GM21381 (cell line): Measurements from ENCODE around the gene TBXAS1.

Experiments
- ATAC-seq: cut with Tn5 transposase; IDR thresholded peaks from one replicate; pipeline ENCODE4 v1.9.1; 2021; ENCODE audit warnings: mild to moderate bottlenecking, moderate library complexity; ENCODE audit not compliant: unreplicated experiment

The TBXAS1 gene

DNA sequence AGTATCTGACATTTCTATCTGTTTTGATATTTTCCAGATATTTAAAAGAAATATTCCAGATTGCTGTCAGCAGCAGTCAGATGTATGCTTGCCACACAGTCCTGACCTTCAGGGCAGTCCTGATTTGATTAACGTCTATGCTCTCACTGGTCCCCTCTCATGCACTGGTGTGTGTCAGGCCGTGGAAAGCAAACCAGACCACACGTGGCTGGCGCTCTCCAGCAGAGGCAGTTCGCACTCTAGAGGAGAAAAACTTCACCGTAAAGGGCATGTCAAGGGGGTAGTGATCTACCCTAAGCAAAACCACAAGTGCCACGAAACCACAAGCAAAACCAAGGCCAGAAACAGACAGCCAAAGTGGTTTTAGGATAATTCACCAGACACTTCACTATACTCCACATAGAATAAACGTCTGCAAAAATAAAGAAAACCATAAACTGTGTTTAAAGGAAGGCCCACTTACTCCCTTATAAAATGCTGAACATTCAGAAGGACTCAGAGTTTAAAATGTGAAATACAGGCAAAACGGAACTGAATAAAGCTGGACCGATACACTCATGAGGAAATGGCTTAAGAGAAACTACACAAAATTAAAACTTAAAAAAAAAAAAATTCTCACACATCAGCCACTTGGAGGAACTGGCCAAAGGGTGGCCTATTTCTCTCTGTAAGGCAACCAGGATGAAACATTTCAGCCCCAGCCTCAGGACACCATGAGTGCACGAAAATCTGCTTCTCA is 207.3 kb downstream of the TBXAS1 start:
- peak; percentile 64 for ATAC-seq

DNA sequence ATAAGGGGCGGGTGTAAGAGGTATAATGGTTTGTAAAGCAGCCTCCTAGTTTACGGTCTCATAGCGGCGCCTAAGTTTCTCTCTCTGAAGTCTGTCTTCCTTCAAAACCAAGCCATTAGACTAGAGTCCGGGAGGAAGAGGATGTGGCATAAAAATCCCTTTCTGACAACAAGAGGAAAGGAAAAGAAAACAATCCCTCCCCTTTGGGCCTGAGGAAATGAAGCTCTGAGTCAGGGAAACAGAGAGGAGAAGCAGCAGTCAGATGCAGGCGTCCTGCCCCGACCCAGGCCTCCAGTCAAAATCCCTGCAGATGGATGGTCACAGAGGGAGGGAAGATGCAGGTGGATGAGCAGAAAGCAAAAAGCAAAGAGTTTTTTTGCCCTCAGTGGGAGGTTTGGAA is 210.0 kb downstream of the TBXAS1 start:
- no peak for ATAC-seq

DNA sequence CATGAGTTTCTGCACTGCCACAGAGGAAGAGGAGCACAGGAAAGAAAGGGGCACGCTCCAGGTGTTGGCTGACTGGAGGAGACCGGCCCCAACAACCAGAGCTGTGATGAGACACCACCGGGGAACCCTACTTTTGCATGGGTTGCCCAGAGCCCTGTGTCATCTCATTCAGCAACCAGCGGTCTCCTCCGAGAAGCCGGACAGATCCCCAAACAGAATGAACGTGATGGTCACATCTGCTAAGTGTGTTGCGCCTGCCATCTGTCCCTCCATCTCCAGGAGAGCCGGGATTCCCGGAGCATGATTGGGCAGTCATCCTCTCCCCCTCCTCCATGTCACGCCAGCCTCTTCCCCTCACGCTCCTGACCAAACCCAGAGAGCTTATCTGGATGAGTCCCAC is 210.8 kb downstream of the TBXAS1 start:
- ATAC-seq = no peak

DNA sequence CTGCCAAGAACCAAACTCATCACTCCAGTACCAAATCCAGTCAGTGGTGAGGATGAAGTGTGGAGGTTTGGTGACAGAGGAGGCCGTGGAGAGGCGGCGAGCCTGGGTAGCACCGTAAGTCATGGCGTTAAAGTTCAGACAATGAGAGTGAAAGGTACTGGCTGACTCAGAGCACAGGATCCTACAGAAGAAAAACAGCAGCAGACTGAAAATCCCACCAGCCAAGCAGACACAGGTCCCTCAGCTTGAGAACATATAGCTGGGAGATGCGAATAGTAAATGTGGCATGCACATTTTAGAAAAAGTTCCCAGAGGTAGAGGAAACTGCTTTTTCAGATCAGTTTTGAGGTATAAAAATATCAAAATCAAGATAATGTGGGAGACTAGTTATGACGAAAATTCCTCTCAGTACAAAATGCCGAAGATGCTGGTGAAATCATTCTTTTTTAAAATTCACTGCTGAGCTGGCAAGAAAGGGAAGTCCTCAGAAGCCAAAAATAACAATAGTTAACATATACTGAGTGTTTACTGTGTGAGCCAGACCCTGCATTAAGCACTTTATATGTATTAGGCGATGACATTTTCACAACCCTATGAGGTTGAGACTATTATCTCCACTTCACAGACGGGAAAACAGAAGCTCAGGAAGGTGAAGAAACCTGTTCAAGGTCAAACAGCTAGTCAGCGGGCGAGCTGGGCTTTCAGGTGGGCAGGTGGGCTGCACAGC is 212.8 kb downstream of the TBXAS1 start:
- no peak for ATAC-seq

DNA sequence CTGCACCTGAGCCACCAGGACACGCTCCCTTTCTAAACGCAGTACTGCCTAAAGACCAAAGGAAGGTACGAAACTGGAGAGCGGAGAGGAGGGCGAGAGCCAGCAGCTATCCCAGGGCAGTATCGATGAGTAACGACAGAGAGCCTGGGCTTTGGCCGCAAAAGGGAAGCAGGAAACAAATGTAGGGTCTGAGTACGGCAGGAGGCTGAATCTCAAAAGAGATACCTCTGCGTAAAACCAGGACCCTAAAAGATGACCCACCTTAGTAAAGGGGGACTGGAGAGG is 213.3 kb downstream of the TBXAS1 start:
- ATAC-seq = no peak

DNA sequence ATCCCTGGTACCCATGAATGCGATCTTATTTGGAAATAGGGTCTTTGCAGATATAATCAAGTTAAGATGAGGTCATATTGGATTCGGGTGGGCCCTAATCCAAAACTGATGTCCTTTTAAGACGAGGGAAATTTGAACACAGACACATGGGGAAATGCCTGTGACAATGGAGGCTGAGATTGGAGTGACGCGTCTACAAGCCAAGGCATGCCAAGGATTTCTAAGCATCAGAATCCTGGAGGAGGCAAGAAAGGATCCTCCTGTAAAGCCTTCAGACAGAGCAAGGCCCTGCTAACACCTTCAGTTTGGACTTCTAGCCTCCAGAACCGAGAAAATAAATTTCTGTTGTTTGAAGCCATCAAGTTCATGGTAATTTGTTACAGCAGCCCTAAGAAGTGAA is 215.2 kb downstream of the TBXAS1 start:
- ATAC-seq = no peak

DNA sequence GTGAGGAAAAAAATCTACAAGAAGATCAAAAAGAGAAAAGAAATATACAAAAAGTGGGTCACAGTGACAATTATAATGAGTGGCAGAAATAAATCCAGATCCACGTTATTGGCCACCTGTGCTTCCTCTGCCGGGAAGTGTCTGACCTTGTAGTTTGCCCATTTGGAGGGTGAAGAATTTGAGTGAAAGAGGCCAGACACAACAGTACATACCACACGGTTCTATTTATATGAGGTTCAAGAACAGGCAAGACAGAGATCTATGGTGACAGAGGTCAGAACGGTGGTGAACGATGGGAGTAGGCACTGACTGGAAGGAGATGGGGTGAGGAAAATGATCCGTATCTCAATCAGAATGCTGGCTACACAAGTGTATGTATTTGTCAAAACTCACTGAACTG is 216.6 kb downstream of the TBXAS1 start:
- no peak for ATAC-seq

DNA sequence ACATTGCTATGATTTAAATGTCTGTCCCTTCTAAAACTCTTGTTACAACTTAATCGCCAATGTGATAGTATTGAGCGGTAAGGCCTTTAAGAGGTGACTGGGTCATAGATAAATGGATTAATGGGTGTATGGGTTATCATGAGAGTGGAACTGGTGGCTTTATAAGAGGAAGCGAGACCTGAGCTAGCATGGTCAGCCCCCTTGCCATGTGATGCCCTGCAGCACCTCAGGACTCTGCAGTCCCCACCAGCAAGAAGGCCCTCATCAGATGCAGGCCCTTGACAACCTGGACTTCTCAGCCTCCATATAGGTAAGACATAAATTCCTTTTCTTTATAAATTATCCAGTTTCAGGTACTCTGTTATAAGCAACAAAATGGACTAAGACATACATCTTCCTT is 218.1 kb downstream of the TBXAS1 start:
- ATAC-seq = no peak

DNA sequence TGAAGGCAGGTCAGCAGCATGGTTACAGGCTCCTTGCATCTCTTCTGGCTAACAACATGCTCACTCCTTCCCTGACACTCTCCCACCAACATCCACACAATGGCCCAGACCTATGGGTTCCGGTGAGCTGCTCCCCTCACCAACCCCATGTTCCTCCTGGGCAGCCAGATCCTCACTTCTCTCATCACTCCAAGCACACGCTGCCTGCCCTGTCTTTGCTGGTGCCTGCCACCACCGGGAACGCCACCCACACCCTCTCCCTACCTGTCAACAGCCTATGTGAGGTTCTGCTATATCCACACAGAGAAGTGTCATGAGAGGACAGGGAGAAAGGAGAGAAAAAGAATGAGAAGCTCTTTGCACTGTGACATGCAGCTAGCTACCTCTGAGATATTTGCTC is 219.1 kb downstream of the TBXAS1 start:
- ATAC-seq = no peak

DNA sequence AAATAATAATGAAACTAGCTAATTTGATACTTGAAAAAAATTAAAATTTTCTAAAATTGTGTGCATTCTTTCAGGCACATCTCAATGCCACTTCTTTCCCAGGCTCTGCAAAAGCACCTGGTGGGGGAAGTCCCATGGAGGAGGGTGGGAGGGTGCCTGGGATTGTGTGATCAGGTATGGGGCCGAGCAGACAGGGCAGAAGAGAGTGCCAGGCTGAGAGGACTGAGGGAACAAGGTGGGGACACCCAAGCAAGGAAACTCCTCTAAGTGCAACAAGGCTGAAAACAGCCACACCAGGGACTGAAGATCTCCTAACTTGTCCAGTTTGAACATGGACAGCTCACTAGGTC is 219.9 kb downstream of the TBXAS1 start:
- no peak for ATAC-seq

DNA sequence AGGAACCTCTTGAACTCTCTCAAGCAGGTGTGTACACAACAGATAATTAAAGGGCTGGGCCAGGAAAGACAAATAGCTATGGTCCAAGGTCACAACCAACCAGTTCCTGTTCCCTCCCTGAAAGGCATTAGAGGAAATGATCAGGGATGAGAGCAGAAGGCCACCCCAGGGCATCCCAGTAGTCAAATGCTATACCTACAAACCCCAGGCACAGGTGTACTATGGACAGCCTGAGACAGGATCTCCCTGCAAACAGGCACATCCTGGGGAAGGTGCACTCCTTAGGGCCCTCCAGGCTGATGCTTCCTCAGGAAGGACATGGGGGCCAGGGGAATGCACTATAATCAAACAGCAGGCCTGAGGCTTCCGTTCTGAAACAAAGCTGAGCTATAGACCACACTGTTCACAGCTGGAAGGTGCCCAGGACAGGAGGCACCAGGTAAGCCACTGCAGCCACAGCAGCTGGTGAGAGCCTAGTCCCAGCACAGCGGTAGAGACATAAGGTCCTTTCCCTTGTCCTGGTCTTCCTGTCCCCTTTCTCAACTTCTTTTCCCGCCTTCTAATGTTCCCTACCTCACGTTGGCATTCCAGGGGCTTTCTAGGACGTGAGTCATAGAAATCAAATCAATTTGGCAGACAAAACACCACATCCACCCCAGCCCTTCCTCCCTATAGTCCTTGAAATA is 220.4 kb downstream of the TBXAS1 start:
- ATAC-seq = no peak

DNA sequence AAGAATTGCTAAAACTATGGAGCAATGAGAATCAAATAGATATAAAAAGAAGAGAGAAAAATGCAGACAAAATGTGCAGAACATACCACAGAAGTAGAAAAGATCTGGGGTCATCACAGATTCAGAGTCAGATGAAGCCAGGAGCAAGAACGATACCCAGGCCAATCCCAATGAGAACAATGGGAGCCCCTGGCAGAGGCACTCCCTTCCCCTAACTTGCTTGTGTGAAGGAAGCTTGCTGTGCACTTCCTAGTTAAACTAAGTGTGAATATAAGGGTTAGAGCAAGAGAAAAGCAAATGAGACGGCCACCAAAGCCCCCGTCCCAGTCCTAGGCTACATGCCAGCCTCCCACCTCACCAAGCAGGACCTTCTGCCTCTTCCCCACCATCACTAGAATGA is 221.0 kb downstream of the TBXAS1 start:
- no peak for ATAC-seq

DNA sequence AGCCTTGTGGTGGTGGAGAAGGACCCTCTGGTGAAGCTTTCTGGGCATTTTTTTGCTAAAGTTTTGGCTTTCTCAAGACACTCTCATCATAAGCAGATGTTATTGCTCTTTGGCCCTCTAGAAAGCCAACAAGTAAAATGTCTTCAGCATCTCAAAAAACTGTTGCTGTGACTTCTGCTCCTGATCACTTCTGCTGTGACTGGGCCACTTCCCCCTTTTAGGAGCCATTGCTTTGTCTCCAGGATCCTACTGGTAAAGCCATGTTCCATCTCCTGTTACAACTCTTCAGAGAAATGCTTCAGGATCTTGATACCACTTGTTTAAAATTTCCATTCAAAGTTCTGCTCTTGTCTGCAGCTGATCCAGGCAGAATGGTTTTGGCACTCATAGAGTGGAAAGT is 222.8 kb downstream of the TBXAS1 start:
- ATAC-seq = no peak

DNA sequence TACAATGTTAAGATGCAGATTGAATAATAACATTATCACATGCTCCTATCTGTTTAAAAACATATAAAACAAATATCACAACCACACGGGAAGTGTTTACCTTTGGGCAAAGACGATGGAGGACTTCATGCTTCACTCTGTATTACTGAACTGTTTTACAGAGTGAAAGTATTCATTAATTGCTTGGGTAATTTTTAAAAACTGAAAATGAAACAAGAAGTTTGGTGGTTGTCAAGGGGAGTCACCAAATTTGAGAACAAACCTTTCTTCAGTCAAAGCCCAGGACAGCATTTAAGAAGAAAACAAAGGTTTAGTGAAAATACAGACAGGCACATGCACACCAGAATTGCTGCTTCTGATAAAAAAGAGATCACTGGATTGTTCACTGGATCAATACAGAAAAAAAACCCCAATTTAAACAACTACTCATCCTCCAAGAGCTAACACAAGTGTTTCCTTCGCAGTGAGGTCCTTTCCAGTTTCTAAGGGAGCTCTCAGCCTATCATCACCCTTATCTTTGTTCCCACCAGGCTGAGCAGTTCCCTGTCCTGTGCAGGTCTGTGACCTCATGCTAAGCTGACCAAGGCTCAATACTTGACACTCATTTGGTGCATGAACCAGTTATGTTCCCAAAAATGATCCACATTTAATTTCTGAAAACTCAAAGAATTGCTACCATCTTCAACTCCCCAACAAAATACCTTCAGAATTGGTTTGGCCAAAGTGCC is 224.9 kb downstream of the TBXAS1 start:
- peak; percentile 89 for ATAC-seq

DNA sequence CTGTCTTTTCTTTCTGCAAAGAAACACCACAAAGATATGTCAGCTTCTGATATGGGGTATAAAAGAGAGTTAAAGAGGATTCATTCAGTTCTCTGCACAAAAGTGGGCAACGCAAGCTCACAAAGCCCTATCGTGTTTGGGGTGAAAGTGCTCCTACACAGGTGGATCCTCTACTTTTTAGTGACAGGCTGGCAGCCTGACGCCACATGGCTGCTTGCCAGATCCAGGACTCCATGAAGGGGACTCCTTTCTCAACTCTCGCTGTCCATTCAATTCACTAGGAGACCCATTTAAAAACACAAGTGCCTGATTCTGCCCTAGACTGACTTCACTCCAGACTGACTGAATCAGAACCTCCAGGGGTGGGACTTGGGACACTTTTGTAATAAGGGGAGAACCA is 225.7 kb downstream of the TBXAS1 start:
- no peak for ATAC-seq

DNA sequence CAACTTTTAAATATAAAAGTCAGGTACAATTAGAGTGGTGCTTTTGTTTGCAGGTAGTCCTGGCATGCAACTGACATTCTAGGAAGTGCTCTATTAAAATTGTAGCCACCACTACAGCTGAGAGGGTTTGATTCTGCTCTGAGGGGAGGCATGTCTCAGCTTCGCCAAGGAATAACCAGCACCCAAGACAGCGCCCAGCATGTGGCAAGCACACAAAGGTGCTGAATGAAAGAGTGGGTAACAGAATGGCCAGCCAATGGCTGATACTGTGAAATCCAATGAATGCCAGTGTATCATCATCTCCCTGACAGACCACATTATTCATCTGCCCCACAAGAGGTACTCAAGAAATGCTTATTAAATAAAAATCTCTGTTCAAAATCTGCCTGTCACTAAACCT is 226.8 kb downstream of the TBXAS1 start:
- no peak for ATAC-seq

DNA sequence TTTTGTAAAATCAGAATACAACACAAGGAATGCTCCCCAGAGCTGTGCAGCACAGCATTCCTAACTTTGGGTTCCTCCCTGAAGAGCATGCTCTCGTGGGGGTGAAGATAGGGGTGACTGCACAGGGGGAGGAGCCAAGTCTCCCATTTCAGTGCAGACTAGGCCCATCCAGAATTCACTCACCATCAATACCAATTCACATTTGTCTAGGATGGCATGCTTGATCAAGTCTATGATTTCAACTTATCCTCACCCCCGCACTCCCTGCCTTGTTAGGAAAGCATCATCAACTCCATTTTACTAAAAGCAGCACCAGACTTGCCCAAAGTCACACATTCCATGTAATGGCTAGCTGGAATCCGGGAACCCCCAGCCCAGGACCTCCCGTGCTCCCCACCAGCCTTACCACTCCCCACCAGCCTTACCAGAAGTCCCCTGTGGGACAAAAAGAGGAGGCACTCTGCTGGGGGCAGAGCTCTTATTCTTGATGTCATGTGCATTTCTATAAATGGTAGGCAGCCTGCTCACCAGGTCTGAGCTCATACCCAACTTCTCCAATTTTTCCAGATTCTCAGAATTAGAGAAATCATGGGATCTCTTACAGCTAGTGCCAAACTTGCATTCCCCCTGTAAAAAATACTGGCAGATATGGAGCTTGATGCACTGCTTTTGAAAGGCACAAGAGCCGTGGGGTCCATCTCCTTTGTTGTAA is 227.5 kb downstream of the TBXAS1 start:
- ATAC-seq = no peak

DNA sequence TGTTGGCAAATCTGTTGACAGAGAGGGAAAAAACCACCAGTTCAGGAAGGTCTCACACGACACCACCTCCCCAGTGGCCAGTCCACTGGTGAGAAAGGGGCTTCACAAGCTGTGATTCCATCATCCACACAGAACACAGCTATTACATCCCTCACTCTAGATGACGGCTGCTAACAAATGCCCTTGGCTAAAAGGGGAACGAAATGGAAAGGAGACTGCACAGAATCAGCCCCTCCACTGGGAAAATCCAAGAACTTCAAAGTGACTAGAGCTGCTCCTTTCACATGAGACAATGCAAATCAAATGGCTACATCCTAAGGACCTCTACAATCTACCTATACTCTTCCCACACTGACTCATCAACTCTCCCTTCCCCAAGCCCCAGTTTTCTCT is 228.1 kb downstream of the TBXAS1 start:
- ATAC-seq = no peak

DNA sequence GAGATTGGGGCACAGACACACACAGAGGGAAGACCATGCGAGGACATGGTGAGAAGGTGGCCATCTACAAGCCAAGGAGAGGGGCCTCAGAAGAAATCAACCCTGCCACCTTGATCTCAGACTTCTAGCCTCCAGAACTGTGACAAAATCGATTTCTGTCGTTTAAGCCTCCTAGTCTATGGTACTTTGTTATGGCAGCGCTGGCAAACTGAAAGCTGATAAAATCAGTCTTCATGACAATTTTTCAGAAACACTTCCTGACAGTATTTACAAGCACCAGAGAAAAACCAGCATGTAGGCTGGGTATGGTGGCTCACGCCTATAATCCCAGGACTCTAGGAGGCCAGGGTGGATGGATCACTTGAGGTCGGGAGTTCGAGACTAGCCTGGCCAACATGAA is 229.5 kb downstream of the TBXAS1 start:
- no peak for ATAC-seq

DNA sequence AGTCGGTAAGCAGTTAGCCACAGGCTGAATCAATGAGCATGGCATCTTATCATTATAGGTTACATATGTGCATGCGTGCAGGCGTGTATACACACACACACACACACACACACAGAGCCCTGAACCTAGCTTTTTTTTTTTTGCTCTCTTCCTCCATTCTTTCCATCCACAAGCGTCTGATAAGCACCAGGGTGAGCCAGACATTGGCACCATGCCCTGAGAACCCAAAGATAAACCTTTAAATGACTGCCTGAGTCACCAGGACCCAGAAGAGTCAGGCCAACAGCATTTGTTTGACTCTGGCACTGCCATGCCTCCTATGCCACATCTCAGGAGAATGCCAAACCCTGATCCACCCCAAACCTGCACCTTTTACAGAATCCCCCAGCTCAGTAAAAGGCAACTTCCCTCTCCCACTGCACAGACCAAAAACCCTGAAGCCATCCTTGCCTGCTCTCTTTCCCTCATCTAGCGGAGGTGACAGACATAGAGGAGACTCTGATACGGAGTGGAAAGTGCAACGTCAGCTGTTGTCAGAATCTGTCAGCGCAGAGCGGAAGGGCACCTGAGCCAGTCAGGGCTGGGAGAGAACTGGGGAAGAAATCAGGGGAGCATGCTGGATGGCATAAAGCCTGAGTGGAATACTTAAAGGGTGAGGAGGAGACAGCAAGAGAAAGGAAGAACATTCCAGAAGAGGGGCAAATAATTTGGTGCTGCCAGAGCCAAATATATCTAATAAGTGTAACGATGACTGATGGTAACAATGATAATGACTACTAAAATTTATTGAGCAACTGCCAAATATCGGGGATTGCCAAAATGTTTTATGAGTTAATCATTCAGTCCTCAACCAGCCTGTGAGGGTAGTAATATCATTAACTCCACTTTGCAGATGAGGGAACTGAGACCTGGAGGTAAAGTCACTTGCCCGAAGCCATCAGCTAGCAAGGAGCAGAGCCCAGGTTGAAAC is 230.5 kb downstream of the TBXAS1 start:
- no peak for ATAC-seq
